GM12873 (cell line): Measurements from ENCODE around the gene FGF8.

ENCODE experiments used
- CTCF ChIP-seq: IDR thresholded peaks from 2 replicates; pipeline ENCODE4 v1.5.1; 2012; ENCODE audit warnings: low read depth, mild to moderate bottlenecking, moderate library complexity, low read length, control low read depth; ENCODE audit not compliant: insufficient read depth; ENCODE audit errors: missing control alignments

Gene FGF8

GRCh38 chr10:101775273-101776160, at the start of gene FGF8:
Gene FGF8 (minus strand): TSS chr10:101776114. CDS start chr10:101775900, 214 bp downstream.
- no peak for TF ChIP-seq CTCF

GRCh38 chr10:101824736-101825135, 48.8 kb upstream of the FGF8 start:
- no peak for TF ChIP-seq CTCF

GRCh38 chr10:101818872-101819633, 43.1 kb upstream of the FGF8 start:
- TF ChIP-seq CTCF = no peak

GRCh38 chr10:101818119-101818871, 42.4 kb upstream of the FGF8 start, which contains the start of gene OGA:
Gene OGA (minus strand): TSS chr10:101818444. CDS start chr10:101818022, 422 bp downstream.
- TF ChIP-seq CTCF = no peak

GRCh38 chr10:101817337-101818118, 41.6 kb upstream of the FGF8 start:
- TF ChIP-seq CTCF = no peak

- TF ChIP-seq CTCF = no peak
Measured at GRCh38 chr10:101816913-101817336, 41.0 kb upstream of the FGF8 start.
